Measurements from ENCODE around the gene NACC2. TPM values are rescaled to one million over a fixed set of nuclear protein-coding genes. Genes with fewer than 3 reads are reported as not detected.
"Not testable (repeated sequence)": the region's sequence is repeated elsewhere in the genome, so short reads cannot be mapped to it uniquely, and the experiment has no call there.

The NACC2 gene
- total RNA-seq, 1 experiment from 2014 or later = 22.0 TPM

DNA sequence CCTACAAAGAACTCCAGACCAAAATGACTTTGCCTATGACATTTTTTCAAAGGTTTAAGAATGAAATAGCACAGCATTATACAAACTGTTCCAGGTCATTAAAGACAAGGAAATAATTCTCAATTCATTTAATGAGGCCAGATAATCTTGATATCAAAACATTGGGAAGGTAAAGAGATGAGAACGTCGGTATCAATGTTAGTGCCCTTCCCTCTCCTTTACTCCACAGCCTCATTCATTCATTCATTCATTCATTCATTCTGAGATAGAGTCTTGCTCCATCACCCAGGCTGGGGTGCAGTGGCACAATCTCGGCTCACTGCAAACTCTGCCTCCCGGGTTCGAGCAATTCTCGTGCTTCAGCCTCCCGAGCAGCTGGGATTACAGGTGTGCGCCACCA, 64.0 kb downstream of the NACC2 start:
- no peaks in the 10 kb centered on the region for H3K27me3 ChIP-seq (replicated peaks; ENCODE audit: control insufficient read depth, insufficient read depth, low read length)
- intact Hi-C loops (cut with micrococcal nuclease; ENCODE audit: unreplicated experiment) = no loop called here
- TF ChIP-seq CTCF (IDR thresholded peaks at IDR 0.05; ENCODE audit: insufficient read depth in 1 of 2, low read depth in 1 of 2, low read length in 1 of 2, severe bottlenecking in 1 of 2, unreplicated experiment in 1 of 2) = no peak
- ChIA-PET CTCF (no interaction called here), POLR2A (no interaction called here)
- no peaks in the 10 kb centered on the region for H3K27me3 Mint-ChIP-seq (ENCODE audit: insufficient read depth, unreplicated experiment)
- no peaks in the 10 kb centered on the region for H3K4me1 ChIP-seq
- H3K4me3 Mint-ChIP-seq (ENCODE audit: unreplicated experiment) = no peak overlapping the region
- no peaks in the 10 kb centered on the region; the same call in 1 of the 2 replicates for H3K9me3 ChIP-seq
- H3K4me1 Mint-ChIP-seq (ENCODE audit: low read depth, unreplicated experiment) = no peaks in the 10 kb centered on the region
- no peak overlapping the region for H3K27ac Mint-ChIP-seq (ENCODE audit: unreplicated experiment)
- peaks cover 25% of the 10 kb centered on the region for H3K36me3 Mint-ChIP-seq (ENCODE audit: insufficient read depth, unreplicated experiment)
- no TSS peak for BruUV-seq (replicated peaks)
- H3K9me3 Mint-ChIP-seq (ENCODE audit: unreplicated experiment) = peaks cover 2% of the 10 kb centered on the region
- no peak for DNase-seq
- H3K4me3 ChIP-seq (ENCODE audit: low read depth, low read length) = no peak overlapping the region
- no peaks in the 10 kb centered on the region for H3K36me3 ChIP-seq (ENCODE audit: control insufficient read depth, insufficient read depth, low read length)

GRCh38 chr9:136029556-136029955, 65.5 kb downstream of the NACC2 start:
- no peaks in the 10 kb centered on the region for H3K4me1 ChIP-seq
- DNase-seq = no peak
- H3K4me1 Mint-ChIP-seq (ENCODE audit: low read depth, unreplicated experiment) = no peaks in the 10 kb centered on the region
- no TSS peak for BruUV-seq (replicated peaks)
- ChIA-PET CTCF (no interaction called here), POLR2A (no interaction called here)
- H3K27me3 Mint-ChIP-seq (ENCODE audit: insufficient read depth, unreplicated experiment) = no peaks in the 10 kb centered on the region
- H3K36me3 ChIP-seq (ENCODE audit: control insufficient read depth, insufficient read depth, low read length) = no peaks in the 10 kb centered on the region
- no peaks in the 10 kb centered on the region for H3K27me3 ChIP-seq (replicated peaks; ENCODE audit: control insufficient read depth, insufficient read depth, low read length)
- H3K4me3 ChIP-seq (ENCODE audit: low read depth, low read length) = no peak overlapping the region
- H3K9me3 Mint-ChIP-seq (ENCODE audit: unreplicated experiment) = no peaks in the 10 kb centered on the region
- no peak for TF ChIP-seq CTCF (IDR thresholded peaks at IDR 0.05; ENCODE audit: insufficient read depth in 1 of 2, low read depth in 1 of 2, low read length in 1 of 2, severe bottlenecking in 1 of 2, unreplicated experiment in 1 of 2)
- no peak overlapping the region for H3K4me3 Mint-ChIP-seq (ENCODE audit: unreplicated experiment)
- no peaks in the 10 kb centered on the region; the same call in 1 of the 2 replicates for H3K9me3 ChIP-seq
- peaks cover 20% of the 10 kb centered on the region for H3K36me3 Mint-ChIP-seq (ENCODE audit: insufficient read depth, unreplicated experiment)
- no peak overlapping the region for H3K27ac Mint-ChIP-seq (ENCODE audit: unreplicated experiment)
- intact Hi-C loops (cut with micrococcal nuclease; ENCODE audit: unreplicated experiment) = no loop called here

GRCh38 chr9:136028760-136029470, 66.2 kb downstream of the NACC2 start:
- BruUV-seq (replicated peaks) = no TSS peak
- no peaks in the 10 kb centered on the region for H3K9me3 Mint-ChIP-seq (ENCODE audit: unreplicated experiment)
- no peaks in the 10 kb centered on the region for H3K36me3 ChIP-seq (ENCODE audit: control insufficient read depth, insufficient read depth, low read length)
- no peak overlapping the region for H3K27ac Mint-ChIP-seq (ENCODE audit: unreplicated experiment)
- peaks cover 20% of the 10 kb centered on the region for H3K36me3 Mint-ChIP-seq (ENCODE audit: insufficient read depth, unreplicated experiment)
- DNase-seq = no peak
- intact Hi-C loops (cut with micrococcal nuclease; ENCODE audit: unreplicated experiment) = no loop called here
- no peak overlapping the region for H3K4me3 ChIP-seq (ENCODE audit: low read depth, low read length)
- no peaks in the 10 kb centered on the region; the same call in 1 of the 2 replicates for H3K9me3 ChIP-seq
- H3K4me3 Mint-ChIP-seq (ENCODE audit: unreplicated experiment) = no peak overlapping the region
- no peaks in the 10 kb centered on the region for H3K4me1 Mint-ChIP-seq (ENCODE audit: low read depth, unreplicated experiment)
- no peaks in the 10 kb centered on the region for H3K4me1 ChIP-seq
- CTCF ChIA-PET = no interaction called here
- H3K27me3 ChIP-seq (replicated peaks; ENCODE audit: control insufficient read depth, insufficient read depth, low read length) = no peaks in the 10 kb centered on the region
- TF ChIP-seq CTCF (IDR thresholded peaks at IDR 0.05; ENCODE audit: insufficient read depth in 1 of 2, low read depth in 1 of 2, low read length in 1 of 2, severe bottlenecking in 1 of 2, unreplicated experiment in 1 of 2) = no peak
- POLR2A ChIA-PET = no interaction called here
- H3K27me3 Mint-ChIP-seq (ENCODE audit: insufficient read depth, unreplicated experiment) = no peaks in the 10 kb centered on the region

GRCh38 chr9:136026943-136027289, 68.2 kb downstream of the NACC2 start:
- POLR2A ChIA-PET; BruUV-seq (replicated peaks); H3K27me3 ChIP-seq (replicated peaks; ENCODE audit: control insufficient read depth, insufficient read depth, low read length); H3K4me3 ChIP-seq (ENCODE audit: low read depth, low read length); H3K4me1 ChIP-seq; H3K27ac Mint-ChIP-seq (ENCODE audit: unreplicated experiment); H3K4me3 Mint-ChIP-seq (ENCODE audit: unreplicated experiment); intact Hi-C loops (cut with micrococcal nuclease; ENCODE audit: unreplicated experiment); H3K9me3 ChIP-seq; H3K4me1 Mint-ChIP-seq (ENCODE audit: low read depth, unreplicated experiment); H3K27me3 Mint-ChIP-seq (ENCODE audit: insufficient read depth, unreplicated experiment); H3K36me3 ChIP-seq (ENCODE audit: control insufficient read depth, insufficient read depth, low read length); DNase-seq; CTCF ChIA-PET; H3K9me3 Mint-ChIP-seq (ENCODE audit: unreplicated experiment): not testable (repeated sequence)
- H3K36me3 Mint-ChIP-seq (ENCODE audit: insufficient read depth, unreplicated experiment) = peaks cover 12% of the 10 kb centered on the region

All from Caco-2 (cell line).